SK-N-SH (cell line): Measurements from ENCODE around the gene ATP13A3.

Experiments used
- CTCF ChIP-seq: fragments of 200-600 bp; sonication (generic); IDR thresholded peaks from 2 replicates; pipeline ENCODE4 v1.6.1; 2017; ENCODE audit warnings: antibody characterized with exemption, mild to moderate bottlenecking, moderate library complexity
- EP300 ChIP-seq, 2 experiments: IDR thresholded peaks; 2 replicates each; pipeline versions ENCODE4 v1.4.0 to v1.6.1; 2012; ENCODE audit warnings: borderline replicate concordance in 1 of 2, low read depth in 1 of 2, low read length in 1 of 2
- POLR2AphosphoS5 ChIP-seq: IDR thresholded peaks from 2 replicates; pipeline ENCODE4 v1.6.1; 2012; ENCODE audit warnings: low read depth, low read length
- RFX5 ChIP-seq: IDR thresholded peaks from 2 replicates; pipeline ENCODE4 v1.6.1; 2012; ENCODE audit warnings: mild to moderate bottlenecking, improper control_type of control experiment, low read length
- TCF12 ChIP-seq: IDR thresholded peaks from 2 replicates; pipeline ENCODE4 v1.4.0; 2012
- TF ChIP-seq, protein P1 (sequence below): IDR thresholded peaks from 2 replicates; pipeline ENCODE4 v1.4.0; 2012; ENCODE audit warnings: low read depth, borderline replicate concordance

GRCh38 chr3:194440756-194441155 is 46.0 kb downstream of the ATP13A3 start:
- TF ChIP-seq RFX5 (no peak), POLR2AphosphoS5 (no peak), CTCF (no peak), EP300 (IDR thresholded peaks at IDR 0.05; ENCODE audit: borderline replicate concordance in 1 of 2, low read depth in 1 of 2, low read length in 1 of 2) (no peak), TCF12 (no peak)
- TF ChIP-seq, protein P1, sequence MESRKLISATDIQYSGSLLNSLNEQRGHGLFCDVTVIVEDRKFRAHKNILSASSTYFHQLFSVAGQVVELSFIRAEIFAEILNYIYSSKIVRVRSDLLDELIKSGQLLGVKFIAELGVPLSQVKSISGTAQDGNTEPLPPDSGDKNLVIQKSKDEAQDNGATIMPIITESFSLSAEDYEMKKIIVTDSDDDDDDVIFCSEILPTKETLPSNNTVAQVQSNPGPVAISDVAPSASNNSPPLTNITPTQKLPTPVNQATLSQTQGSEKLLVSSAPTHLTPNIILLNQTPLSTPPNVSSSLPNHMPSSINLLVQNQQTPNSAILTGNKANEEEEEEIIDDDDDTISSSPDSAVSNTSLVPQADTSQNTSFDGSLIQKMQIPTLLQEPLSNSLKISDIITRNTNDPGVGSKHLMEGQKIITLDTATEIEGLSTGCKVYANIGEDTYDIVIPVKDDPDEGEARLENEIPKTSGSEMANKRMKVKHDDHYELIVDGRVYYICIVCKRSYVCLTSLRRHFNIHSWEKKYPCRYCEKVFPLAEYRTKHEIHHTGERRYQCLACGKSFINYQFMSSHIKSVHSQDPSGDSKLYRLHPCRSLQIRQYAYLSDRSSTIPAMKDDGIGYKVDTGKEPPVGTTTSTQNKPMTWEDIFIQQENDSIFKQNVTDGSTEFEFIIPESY, result no peak
